ENCODE data around the gene KIF24. TPM values are rescaled to one million over a fixed set of nuclear protein-coding genes. Genes with fewer than 3 reads are reported as not detected.
"Not testable (repeated sequence)": the region's sequence is repeated elsewhere in the genome, so short reads cannot be mapped to it uniquely, and the experiment has no call there.

KIF24 gene
- total RNA-seq, result 2.5 and 4.4 TPM in 2 replicates

GRCh38 chr9:34328987-34329832, at the start of gene KIF24, which contains the start of gene NUDT2:
TSS of gene KIF24 (minus strand) at chr9:34329268. CDS start at chr9:34311346, 17,922 bp downstream.
TSS of gene NUDT2 (plus strand) at chr9:34329569. CDS start at chr9:34339040, 9,471 bp downstream.
- peak; percentile 100 for DNase-seq (ENCODE audit: low read depth, low spot score)

- no peak for DNase-seq (ENCODE audit: low read depth, low spot score)
Observed at GRCh38 chr9:34378376-34379060, 49.5 kb upstream of the KIF24 start.

- DNase-seq (ENCODE audit: low read depth, low spot score), result no peak
Observed at GRCh38 chr9:34377404-34377746, 48.3 kb upstream of the KIF24 start.

- DNase-seq (ENCODE audit: low read depth, low spot score), result peak; percentile 49
Observed at GRCh38 chr9:34376596-34377403, 47.7 kb upstream of the KIF24 start, which contains the start of gene MYORG. TSS of gene MYORG (minus strand) at chr9:34376898. CDS start at chr9:34372943, 3,955 bp downstream.

- DNase-seq (ENCODE audit: low read depth, low spot score), result no peak
Observed at GRCh38 chr9:34375901-34376595, 47.0 kb upstream of the KIF24 start.

GRCh38 chr9:34374905-34375552, 46.0 kb upstream of the KIF24 start:
- no peak for DNase-seq (ENCODE audit: low read depth, low spot score)

- no peak for DNase-seq (ENCODE audit: low read depth, low spot score)
Observed at GRCh38 chr9:34374339-34374738, 45.3 kb upstream of the KIF24 start.

GRCh38 chr9:34373749-34374148, 44.7 kb upstream of the KIF24 start:
- DNase-seq (ENCODE audit: low read depth, low spot score), result no peak

- DNase-seq (ENCODE audit: low read depth, low spot score), result no peak
Observed at GRCh38 chr9:34372467-34373011, 43.5 kb upstream of the KIF24 start.

GRCh38 chr9:34371886-34372466, 42.9 kb upstream of the KIF24 start:
- no peak for DNase-seq (ENCODE audit: low read depth, low spot score)

- no peak for DNase-seq (ENCODE audit: low read depth, low spot score)
Observed at GRCh38 chr9:34370970-34371880, 42.2 kb upstream of the KIF24 start.

GRCh38 chr9:34370335-34370969, 41.4 kb upstream of the KIF24 start:
- DNase-seq (ENCODE audit: low read depth, low spot score), result no peak

GRCh38 chr9:34369636-34370035, 40.6 kb upstream of the KIF24 start:
- no peak for DNase-seq (ENCODE audit: low read depth, low spot score)

- not testable (repeated sequence) for DNase-seq (ENCODE audit: low read depth, low spot score)
Observed at GRCh38 chr9:34368796-34369195, 39.7 kb upstream of the KIF24 start.

- not testable (repeated sequence) for DNase-seq (ENCODE audit: low read depth, low spot score)
Observed at GRCh38 chr9:34367751-34368410, 38.8 kb upstream of the KIF24 start.

- DNase-seq (ENCODE audit: low read depth, low spot score), result no peak
Observed at GRCh38 chr9:34366365-34366764, 37.3 kb upstream of the KIF24 start.

- no peak for DNase-seq (ENCODE audit: low read depth, low spot score)
Observed at GRCh38 chr9:34365282-34365681, 36.2 kb upstream of the KIF24 start.
